Measurements from ENCODE around the gene MYH7.

Gene MYH7

GRCh38 chr14:23385642-23386265 is 49.7 kb downstream of the MYH7 start:
- no peak for DNase-seq

GRCh38 chr14:23385244-23385641 is 50.2 kb downstream of the MYH7 start:
- no peak for DNase-seq

GRCh38 chr14:23384364-23385080 is 50.9 kb downstream of the MYH7 start:
- DNase-seq, result no peak

- no peak for DNase-seq
Observed at GRCh38 chr14:23382731-23383440, 52.6 kb downstream of the MYH7 start.

GRCh38 chr14:23382276-23382675 is 53.2 kb downstream of the MYH7 start:
- no peak for DNase-seq

GRCh38 chr14:23381871-23382270 is 53.6 kb downstream of the MYH7 start:
- no peak for DNase-seq

- DNase-seq, result no peak
Observed at GRCh38 chr14:23380976-23381375, 54.5 kb downstream of the MYH7 start.

GRCh38 chr14:23380197-23380914 is 55.1 kb downstream of the MYH7 start:
- DNase-seq, result no peak

GRCh38 chr14:23379366-23380196 is 55.9 kb downstream of the MYH7 start:
- DNase-seq, result no peak

GRCh38 chr14:23378612-23379220 is 56.7 kb downstream of the MYH7 start:
- DNase-seq, result no peak

- DNase-seq, result no peak
Observed at GRCh38 chr14:23377573-23378563, 57.6 kb downstream of the MYH7 start.

- no peak for DNase-seq
Observed at GRCh38 chr14:23377198-23377550, 58.3 kb downstream of the MYH7 start.

GRCh38 chr14:23376482-23377197 is 58.8 kb downstream of the MYH7 start, which contains the start of gene CMTM5:
TSS of gene CMTM5 (plus strand) at chr14:23377046. CDS start at chr14:23377252, 206 bp downstream.
- DNase-seq, result no peak

- no peak for DNase-seq
Observed at GRCh38 chr14:23375527-23376251, 59.8 kb downstream of the MYH7 start.

GRCh38 chr14:23373041-23373440 is 62.4 kb downstream of the MYH7 start:
- DNase-seq, result no peak

- no peak for DNase-seq
Observed at GRCh38 chr14:23372509-23372908, 63.0 kb downstream of the MYH7 start, which contains the start of gene IL25. TSS of gene IL25 (plus strand) at chr14:23372809.

GRCh38 chr14:23371865-23372264 is 63.6 kb downstream of the MYH7 start:
- no peak for DNase-seq

GRCh38 chr14:23370221-23370620 is 65.2 kb downstream of the MYH7 start:
- DNase-seq, result no peak

GRCh38 chr14:23366426-23366921 is 69.0 kb downstream of the MYH7 start:
- DNase-seq, result no peak

All from cerebellar nuclear complex (tissue), 1 donor.